WTC11 (cell line): ENCODE measurements around the gene WDR90.

ENCODE experiments used
- CTCF ChIP-seq: fragments of 200-600 bp; IDR thresholded peaks from 2 replicates; pipeline ENCODE4 v1.8.0; 2022; ENCODE audit warnings: antibody characterized with exemption
- GRHL2 ChIP-seq: fragments of 250-450 bp; sonication (Bioruptor Pico); IDR thresholded peaks from 2 replicates; pipeline ENCODE4 v1.8.0; 2022; ENCODE audit warnings: mild to moderate bottlenecking, moderate library complexity; ENCODE audit not compliant: insufficient replicate concordance, severe bottlenecking
- NFE2L1 ChIP-seq: sonication (generic); formaldehyde crosslinking; IDR thresholded peaks from 2 replicates; pipeline ENCODE4 v1.8.1; 2023; ENCODE audit warnings: missing genetic modification reagents
- SOX15 ChIP-seq: fragments of 250-450 bp; sonication (Bioruptor Pico); IDR thresholded peaks from 2 replicates; pipeline ENCODE4 v1.9.0; 2021; ENCODE audit warnings: mild to moderate bottlenecking
- TEAD4 ChIP-seq: sonication (generic); formaldehyde crosslinking; IDR thresholded peaks from 2 replicates; pipeline ENCODE4 v1.8.0; 2022; ENCODE audit warnings: mild to moderate bottlenecking, missing genetic modification reagents
- TP53 ChIP-seq: sonication (generic); formaldehyde crosslinking; IDR thresholded peaks from 2 replicates; pipeline ENCODE4 v1.8.1; 2023; ENCODE audit warnings: mild to moderate bottlenecking, missing genetic modification reagents
- TF ChIP-seq, protein P1 (sequence below): sonication (generic); formaldehyde crosslinking; IDR thresholded peaks from 2 replicates; pipeline ENCODE4 v1.8.1; 2022; ENCODE audit warnings: low read depth, missing genetic modification reagents, borderline replicate concordance

DNA sequence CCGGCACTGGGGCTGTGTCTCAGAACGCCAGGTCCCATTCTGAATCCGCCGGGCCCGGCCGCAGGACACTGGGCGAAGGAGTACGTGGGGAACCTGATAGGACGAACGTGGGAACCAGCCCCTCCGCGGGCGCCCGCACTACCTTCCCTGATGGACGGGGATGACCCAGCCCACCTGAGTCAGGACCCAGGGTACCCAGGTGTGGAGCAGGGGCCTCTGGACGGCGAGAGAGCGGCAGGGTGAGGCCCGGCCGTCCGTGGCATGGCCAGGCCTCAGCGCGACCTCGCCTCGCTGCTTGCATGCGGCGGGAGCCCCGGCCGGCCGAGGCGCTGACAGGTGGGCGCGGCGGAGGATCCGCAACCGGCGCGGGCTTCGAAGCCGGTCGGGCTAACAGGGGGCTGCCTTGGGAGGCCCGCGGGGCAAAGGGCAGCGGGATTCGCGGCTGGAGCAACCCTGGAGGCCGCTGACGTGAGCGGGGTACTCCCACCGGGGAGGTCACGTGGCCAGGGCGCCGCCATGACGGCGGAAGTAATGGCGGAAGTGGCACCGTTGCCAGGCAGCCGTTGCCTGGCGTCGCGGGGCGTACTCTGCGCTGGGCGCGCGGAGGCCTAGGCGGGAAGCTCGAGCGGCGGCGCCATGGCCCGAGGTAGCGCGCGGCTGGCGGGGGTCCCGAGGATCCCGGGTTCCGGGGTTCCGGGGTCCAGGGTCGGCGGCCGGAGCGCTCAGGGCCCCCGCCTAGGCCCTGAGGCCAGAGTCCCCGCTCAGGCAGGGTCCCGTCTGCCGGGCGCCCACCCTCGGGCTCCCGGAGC lies at the start of gene WDR90:
- TF ChIP-seq CTCF (no peak), GRHL2 (CRISPR knock-in tag) (no peak), NFE2L1 (CRISPR knock-in tag) (peak; percentile 72), SOX15 (CRISPR knock-in tag) (no peak), TP53 (CRISPR knock-in tag) (peak; percentile 85), TEAD4 (CRISPR knock-in tag) (no peak)
- TF ChIP-seq, protein P1, sequence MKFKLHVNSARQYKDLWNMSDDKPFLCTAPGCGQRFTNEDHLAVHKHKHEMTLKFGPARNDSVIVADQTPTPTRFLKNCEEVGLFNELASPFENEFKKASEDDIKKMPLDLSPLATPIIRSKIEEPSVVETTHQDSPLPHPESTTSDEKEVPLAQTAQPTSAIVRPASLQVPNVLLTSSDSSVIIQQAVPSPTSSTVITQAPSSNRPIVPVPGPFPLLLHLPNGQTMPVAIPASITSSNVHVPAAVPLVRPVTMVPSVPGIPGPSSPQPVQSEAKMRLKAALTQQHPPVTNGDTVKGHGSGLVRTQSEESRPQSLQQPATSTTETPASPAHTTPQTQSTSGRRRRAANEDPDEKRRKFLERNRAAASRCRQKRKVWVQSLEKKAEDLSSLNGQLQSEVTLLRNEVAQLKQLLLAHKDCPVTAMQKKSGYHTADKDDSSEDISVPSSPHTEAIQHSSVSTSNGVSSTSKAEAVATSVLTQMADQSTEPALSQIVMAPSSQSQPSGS (CRISPR knock-in tag): peak; percentile 57; the same call in 1 of the 2 replicates
